ENCODE measurements around the gene GH2. TPM values are rescaled to one million over a fixed set of nuclear protein-coding genes. Genes with fewer than 3 reads are reported as not detected.
"Not testable (repeated sequence)": the region's sequence is repeated elsewhere in the genome, so short reads cannot be mapped to it uniquely, and the experiment has no call there.

Gene GH2
- total RNA-seq, 2 experiments from 2014 or later, result not detected

DNA sequence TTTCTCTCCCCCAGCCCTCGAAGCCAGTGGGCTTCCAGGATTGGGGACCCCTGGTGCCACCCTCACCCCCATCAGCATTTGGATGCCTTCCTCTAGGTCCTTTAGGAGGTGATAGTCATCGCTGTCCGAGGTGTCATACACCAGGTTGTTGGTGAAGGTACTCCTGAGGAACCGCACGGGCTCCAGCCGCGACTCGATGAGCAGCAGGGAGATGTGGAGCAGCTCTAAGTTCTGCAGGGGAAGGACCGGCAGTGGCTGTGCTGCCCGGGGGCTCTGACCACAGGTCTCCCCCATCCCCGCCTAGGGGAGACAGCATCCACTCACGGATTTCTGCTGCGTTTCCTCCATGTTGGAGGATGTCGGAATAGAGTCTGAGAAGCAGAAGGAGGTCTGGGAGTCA, 28.4 kb upstream of the GH2 start:
- intact Hi-C loops (cut with micrococcal nuclease), result no loop called here
- Mint-ChIP-seq H3K27ac (no peak overlapping the region), H3K36me3 (ENCODE audit: low read depth) (no peaks in the 10 kb centered on the region), H3K4me3 (no peak overlapping the region), H3K4me1 (ENCODE audit: low read depth) (no peaks in the 10 kb centered on the region), H3K27me3 (no peaks in the 10 kb centered on the region), H3K9me3 (no peaks in the 10 kb centered on the region)
- no peak for DNase-seq
- ATAC-seq, result no peak
- ChIA-PET POLR2A (interaction anchor here (0.9 kb wide), 1 partner anchor 110 kb away, joined by 3 read pairs; no protein-coding TSS in a partner anchor), CTCF (interaction anchor here (1.1 to 3.9 kb wide), 12 partner anchors 7 to 224 kb away, joined by 3 to 38 read pairs (median 12); partner anchors contain the start of gene GH2)
- TF ChIP-seq, protein P1, sequence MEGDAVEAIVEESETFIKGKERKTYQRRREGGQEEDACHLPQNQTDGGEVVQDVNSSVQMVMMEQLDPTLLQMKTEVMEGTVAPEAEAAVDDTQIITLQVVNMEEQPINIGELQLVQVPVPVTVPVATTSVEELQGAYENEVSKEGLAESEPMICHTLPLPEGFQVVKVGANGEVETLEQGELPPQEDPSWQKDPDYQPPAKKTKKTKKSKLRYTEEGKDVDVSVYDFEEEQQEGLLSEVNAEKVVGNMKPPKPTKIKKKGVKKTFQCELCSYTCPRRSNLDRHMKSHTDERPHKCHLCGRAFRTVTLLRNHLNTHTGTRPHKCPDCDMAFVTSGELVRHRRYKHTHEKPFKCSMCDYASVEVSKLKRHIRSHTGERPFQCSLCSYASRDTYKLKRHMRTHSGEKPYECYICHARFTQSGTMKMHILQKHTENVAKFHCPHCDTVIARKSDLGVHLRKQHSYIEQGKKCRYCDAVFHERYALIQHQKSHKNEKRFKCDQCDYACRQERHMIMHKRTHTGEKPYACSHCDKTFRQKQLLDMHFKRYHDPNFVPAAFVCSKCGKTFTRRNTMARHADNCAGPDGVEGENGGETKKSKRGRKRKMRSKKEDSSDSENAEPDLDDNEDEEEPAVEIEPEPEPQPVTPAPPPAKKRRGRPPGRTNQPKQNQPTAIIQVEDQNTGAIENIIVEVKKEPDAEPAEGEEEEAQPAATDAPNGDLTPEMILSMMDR (IDR thresholded peaks at IDR 0.05), result no peak

DNA sequence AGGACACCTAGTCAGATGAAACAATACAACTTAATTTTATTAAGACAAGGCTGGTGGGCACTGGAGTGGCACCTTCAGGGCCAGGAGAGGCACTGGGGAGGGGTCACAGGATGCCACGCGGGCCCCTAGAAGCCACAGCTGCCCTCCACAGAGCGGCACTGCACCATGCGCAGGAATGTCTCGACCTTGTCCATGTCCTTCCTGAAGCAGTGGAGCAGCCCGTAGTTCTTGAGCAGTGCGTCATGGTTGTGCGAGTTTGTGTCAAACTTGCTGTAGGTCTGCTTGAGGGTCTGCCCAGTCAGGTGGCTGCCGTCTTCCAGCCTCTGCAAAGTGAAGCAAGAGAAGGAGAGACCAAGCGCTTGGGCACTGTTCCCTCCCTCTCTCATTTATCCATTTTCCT, 27.8 kb upstream of the GH2 start:
- ATAC-seq, POLR2A ChIA-PET: not testable (repeated sequence)
- CTCF ChIA-PET, result interaction anchor here (1.7 to 9.9 kb wide), 3 partner anchors 19 to 81 kb away, joined by 6 to 82 read pairs (median 11); no protein-coding TSS in a partner anchor

DNA sequence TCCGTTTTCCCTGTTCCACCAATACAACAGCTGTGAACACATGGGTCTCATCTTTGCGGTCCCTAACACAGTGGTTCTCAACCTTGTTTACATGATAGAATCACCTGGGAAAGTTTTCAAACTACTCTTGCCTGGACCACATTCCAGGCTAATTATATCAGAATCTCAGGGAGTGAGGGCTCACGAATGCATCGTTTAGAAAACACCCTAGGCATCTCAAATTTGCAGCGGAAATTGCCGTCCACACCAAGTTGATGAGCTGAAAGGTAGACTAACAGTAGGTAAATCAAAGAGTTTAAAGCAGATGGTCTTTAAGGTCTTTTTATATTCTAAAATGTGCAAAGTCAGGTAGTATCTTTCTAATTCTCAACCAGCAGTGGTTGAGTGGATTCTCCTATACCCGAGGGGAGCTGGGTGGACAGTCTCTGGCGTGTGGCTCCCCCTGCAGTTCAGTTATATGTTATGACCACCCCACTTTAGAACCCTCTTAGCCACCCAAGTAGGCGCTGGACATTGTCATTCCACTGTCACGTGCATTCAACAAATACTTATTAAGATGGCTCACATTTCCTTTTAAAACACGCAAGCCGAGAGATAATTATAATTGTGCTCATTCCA, 25.5 kb upstream of the GH2 start:
- H3K4me1 Mint-ChIP-seq (ENCODE audit: low read depth); H3K27ac Mint-ChIP-seq; H3K36me3 Mint-ChIP-seq (ENCODE audit: low read depth); intact Hi-C loops (cut with micrococcal nuclease); H3K4me3 Mint-ChIP-seq; POLR2A ChIA-PET; H3K27me3 Mint-ChIP-seq; H3K9me3 Mint-ChIP-seq: not testable (repeated sequence)
- CTCF ChIA-PET, result interaction anchor here (0.8 to 9.9 kb wide), 6 partner anchors 11 to 273 kb away, joined by 3 to 82 read pairs (median 6); partner anchors contain the start of gene GH1
- ATAC-seq, result peak; percentile 69
- TF ChIP-seq, protein P1 (IDR thresholded peaks at IDR 0.05), result peak; percentile 38
- DNase-seq, result peak; percentile 62

More for the DNA sequence above, 27.8 kb upstream of the GH2 start:
- H3K36me3 Mint-ChIP-seq (ENCODE audit: low read depth); H3K27me3 Mint-ChIP-seq; intact Hi-C loops (cut with micrococcal nuclease); H3K4me3 Mint-ChIP-seq; DNase-seq; H3K27ac Mint-ChIP-seq; H3K4me1 Mint-ChIP-seq (ENCODE audit: low read depth); H3K9me3 Mint-ChIP-seq: not testable (repeated sequence)

DNA sequence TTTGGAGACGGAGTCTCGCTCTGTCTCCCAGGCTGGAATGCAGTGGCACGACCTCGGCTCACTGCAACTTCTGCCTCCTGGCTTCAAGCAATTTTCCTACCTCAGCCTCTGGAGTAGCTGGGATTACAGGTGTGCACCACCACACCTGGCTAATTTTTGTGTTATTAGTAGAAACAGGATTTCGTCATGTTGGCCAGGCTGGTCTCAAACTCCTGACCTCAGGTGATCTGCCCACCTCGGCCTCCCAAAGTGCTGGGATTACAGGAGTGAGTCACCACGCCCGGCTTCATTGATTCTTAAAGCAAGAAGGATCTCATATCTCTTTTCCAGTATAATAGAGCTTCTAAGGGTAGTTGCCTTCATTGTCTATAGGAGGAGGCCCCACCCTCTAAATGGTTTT, 23.1 kb upstream of the GH2 start:
- DNase-seq; H3K9me3 Mint-ChIP-seq; ATAC-seq; H3K4me1 Mint-ChIP-seq (ENCODE audit: low read depth); intact Hi-C loops (cut with micrococcal nuclease); H3K36me3 Mint-ChIP-seq (ENCODE audit: low read depth); H3K27me3 Mint-ChIP-seq; H3K4me3 Mint-ChIP-seq; H3K27ac Mint-ChIP-seq: not testable (repeated sequence)
- POLR2A ChIA-PET, result interaction anchor here (0.6 kb wide), 1 partner anchor 492 kb away, joined by 3 read pairs; no protein-coding TSS in a partner anchor
- CTCF ChIA-PET, result interaction anchor here (0.7 to 9.9 kb wide), 15 partner anchors 14 to 390 kb away, joined by 3 to 82 read pairs (median 3); partner anchors contain the start of gene GH1

DNA sequence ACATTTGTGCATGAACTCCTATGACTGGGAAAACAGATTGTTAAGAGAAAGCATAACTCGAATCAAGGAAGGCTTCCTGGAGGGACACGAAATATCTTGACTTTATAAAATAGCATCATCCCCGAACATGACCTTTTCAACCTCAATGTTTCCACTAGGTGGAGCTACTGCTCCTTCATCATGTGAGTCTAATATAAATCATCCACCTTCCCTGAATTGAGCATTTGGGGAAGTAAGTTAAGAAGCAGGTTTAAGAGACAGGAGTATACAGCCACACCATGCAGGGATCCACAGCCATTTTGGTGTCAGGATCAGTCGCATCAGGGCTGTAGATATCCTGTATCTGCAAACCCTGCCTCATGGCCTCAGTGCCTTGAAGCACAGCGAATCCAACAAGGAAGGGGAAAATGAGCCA, 22.1 kb upstream of the GH2 start:
- intact Hi-C loops (cut with micrococcal nuclease); H3K4me3 Mint-ChIP-seq; H3K27ac Mint-ChIP-seq; H3K27me3 Mint-ChIP-seq; H3K9me3 Mint-ChIP-seq; POLR2A ChIA-PET; H3K36me3 Mint-ChIP-seq (ENCODE audit: low read depth); H3K4me1 Mint-ChIP-seq (ENCODE audit: low read depth): not testable (repeated sequence)
- DNase-seq, result peak; percentile 57
- CTCF ChIA-PET, result interaction anchor here (0.7 to 9.9 kb wide), 19 partner anchors 8 to 244 kb away, joined by 3 to 82 read pairs (median 5); partner anchors contain the start of genes CD79B, CSHL1 and GH1
- TF ChIP-seq, protein P1 (IDR thresholded peaks at IDR 0.05), result peak; percentile 66
- ATAC-seq, result peak; percentile 74

DNA sequence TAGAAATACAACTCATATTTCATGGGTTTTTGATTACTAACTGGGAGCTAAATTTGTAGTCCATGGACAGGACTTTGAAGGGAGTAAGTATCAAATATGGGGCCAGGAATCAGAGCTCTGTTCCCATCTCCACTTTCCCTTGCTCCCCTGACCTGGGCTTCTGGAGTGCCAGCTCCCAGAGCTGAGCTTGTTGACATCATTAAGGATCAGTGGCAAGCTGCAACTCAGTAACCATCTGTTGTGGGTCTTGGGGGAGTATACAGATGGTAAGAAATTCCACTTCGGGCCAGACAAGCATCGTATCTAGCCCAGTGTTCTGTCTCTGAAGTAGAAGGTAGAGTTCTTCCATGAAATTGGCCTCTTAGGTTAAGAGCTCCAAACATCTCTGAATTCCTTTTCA, 20.2 kb upstream of the GH2 start:
- intact Hi-C loops (cut with micrococcal nuclease); H3K27me3 Mint-ChIP-seq; H3K4me1 Mint-ChIP-seq (ENCODE audit: low read depth); H3K36me3 Mint-ChIP-seq (ENCODE audit: low read depth); H3K27ac Mint-ChIP-seq; ATAC-seq; DNase-seq; H3K4me3 Mint-ChIP-seq; H3K9me3 Mint-ChIP-seq: not testable (repeated sequence)
- ChIA-PET CTCF (interaction anchor here (0.5 to 9.9 kb wide), 13 partner anchors 10 to 232 kb away, joined by 3 to 82 read pairs (median 10); partner anchors contain the start of genes CSHL1, GH1 and GH2), POLR2A (interaction anchor here (0.6 to 0.9 kb wide), 3 partner anchors 9 to 14 kb away, joined by 3 read pairs; partner anchors contain the start of gene CSHL1)

DNA sequence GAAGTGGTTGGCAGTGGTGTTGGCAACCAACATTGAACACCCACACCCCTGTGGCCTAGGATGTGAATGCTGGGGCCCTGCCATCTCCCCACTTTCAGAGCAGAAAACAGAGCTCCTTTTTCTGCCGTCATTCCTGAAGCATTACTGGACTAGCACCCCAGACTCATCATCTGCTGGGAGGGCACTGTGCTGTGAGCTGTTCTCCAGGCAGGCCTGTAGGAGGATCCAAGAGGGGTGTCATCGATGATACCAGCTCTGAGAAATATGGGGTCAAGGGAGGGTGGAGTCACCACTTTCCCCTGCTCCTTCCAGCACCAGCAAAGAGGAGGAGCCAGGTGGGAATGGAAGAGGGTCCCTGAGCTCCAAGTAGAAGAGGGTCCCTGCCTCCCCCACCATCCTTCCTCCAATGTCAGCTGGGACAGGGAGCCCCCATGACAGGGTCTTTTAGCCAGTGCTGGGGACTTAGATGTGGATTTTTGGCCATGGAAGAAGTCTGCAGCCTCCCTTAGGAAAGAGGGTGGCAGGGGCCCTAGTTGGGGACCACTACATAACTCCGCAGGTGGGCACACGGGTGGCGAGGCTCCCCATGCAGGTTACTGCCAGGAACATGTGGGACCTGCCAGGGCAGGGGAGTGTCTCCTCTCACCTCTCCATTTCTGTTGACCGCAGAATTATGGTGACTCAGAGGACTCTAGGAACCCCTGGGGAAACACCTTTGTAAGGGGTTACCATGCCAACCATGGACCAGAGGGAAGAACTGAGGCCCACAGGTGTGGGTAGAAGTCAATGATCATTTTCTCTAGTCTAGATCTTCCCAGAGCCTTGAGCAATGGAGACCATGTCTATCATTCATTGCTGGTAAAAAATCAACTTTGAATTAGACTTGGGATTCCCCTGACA, 17.4 kb upstream of the GH2 start:
- H3K27me3 Mint-ChIP-seq; H3K9me3 Mint-ChIP-seq; POLR2A ChIA-PET; H3K36me3 Mint-ChIP-seq (ENCODE audit: low read depth); H3K4me3 Mint-ChIP-seq; intact Hi-C loops (cut with micrococcal nuclease); H3K27ac Mint-ChIP-seq; H3K4me1 Mint-ChIP-seq (ENCODE audit: low read depth): not testable (repeated sequence)
- ATAC-seq, result peak; percentile 77
- CTCF ChIA-PET, result interaction anchor here (1.2 to 1.3 kb wide), 2 partner anchors 10 to 13 kb away, joined by 3 to 7 read pairs; no protein-coding TSS in a partner anchor
- peak; percentile 65 for DNase-seq

DNA sequence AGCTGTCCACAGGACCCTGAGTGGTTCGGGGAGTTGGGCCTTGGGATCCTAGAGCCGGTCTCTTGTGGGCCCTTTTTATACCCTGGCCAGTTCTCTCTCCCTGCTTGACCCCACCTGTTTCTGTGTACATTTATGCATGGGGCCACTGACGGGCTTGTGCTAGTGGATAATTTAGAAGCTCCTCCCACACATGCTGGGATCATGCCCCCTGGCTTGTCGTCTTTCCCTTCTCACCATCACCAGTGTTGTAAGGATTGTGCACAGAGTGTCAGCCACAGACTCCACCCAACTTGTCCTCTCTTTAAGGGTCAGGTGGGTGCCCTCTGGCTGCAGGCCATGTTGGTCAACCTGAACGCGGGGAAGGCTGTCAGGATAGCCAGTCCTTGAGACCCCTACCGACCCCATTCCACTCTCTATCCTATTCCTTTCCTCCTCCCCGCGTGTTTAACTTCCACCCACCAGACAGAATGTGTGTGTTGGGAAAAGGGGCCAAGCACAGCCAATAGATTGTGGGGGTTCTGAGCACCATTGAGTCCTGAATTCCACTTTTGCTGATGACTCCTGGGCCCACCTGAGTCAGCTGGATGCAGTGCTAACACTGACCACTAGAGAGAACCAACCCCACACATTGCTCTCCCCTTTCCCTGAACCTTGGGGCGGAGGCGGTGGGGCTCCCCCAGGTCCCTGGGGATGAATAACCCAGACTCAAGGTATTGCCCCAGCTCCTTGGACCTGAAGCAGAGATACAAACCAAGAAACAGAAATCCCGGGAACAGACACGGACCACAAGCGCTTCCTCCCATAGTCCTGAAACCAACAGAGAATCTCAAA, 15.0 kb upstream of the GH2 start, which contains the start of gene CSH1:
TSS of gene CSH1 (minus strand) at position 51 of the 831 bp plus-strand sequence. CDS start 63 bp downstream, outside the sequence.
- H3K27ac Mint-ChIP-seq; H3K9me3 Mint-ChIP-seq; DNase-seq; H3K27me3 Mint-ChIP-seq; H3K4me3 Mint-ChIP-seq; intact Hi-C loops (cut with micrococcal nuclease); H3K36me3 Mint-ChIP-seq (ENCODE audit: low read depth); POLR2A ChIA-PET; H3K4me1 Mint-ChIP-seq (ENCODE audit: low read depth): not testable (repeated sequence)
- ATAC-seq, result peak; percentile 61
- CTCF ChIA-PET, result interaction anchor here (0.6 kb wide), 1 partner anchor 154 kb away, joined by 3 read pairs; no protein-coding TSS in a partner anchor

Data from activated CD8-positive, alpha-beta T cell treated with anti-CD3 and anti-CD28 coated beads for 36 hours (primary cell).